ENCODE results near the gene TUBGCP4. TPM values are rescaled to one million over a fixed set of nuclear protein-coding genes. Genes with fewer than 3 reads are reported as not detected.

TUBGCP4 gene
- polyA plus RNA-seq, 1 donor: 13.7 TPM

DNA sequence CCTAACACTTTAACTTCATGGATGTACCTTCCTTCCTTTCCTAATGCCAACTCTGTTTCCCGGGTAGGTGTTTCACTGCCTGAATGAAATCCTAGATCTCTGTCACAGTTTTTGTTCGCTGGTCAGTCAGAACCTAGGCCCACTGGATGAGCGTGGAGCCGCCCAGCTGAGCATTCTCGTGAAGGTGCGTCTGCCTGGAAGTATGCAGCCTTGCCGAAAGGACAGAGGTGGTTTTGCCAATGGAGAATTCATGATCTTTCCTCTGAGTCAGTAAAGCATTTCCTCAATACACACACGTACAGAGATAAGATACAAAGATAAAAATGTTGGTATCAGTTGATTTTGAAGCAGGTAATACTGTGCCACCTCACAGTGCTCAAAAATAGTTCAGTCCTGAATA is 32.7 kb downstream of the TUBGCP4 start:
- DNase-seq: no peak

DNA sequence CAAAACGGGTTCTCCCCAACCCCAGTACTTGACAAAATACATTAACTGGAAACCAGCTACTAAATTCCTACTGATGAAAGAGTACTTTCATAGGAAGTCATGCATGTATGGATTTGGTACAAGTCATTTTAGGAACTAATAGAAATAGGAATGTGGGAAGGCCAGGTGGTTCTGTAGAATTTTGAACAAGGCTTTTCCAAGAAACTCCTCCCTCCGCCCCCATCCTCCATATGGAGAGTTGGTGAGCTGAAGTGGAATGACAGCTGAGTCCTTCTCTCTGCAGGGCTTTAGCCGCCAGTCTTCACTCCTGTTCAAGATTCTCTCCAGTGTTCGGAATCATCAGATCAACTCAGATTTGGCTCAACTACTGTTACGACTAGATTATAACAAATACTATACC is 33.2 kb downstream of the TUBGCP4 start:
- no peak for DNase-seq

DNA sequence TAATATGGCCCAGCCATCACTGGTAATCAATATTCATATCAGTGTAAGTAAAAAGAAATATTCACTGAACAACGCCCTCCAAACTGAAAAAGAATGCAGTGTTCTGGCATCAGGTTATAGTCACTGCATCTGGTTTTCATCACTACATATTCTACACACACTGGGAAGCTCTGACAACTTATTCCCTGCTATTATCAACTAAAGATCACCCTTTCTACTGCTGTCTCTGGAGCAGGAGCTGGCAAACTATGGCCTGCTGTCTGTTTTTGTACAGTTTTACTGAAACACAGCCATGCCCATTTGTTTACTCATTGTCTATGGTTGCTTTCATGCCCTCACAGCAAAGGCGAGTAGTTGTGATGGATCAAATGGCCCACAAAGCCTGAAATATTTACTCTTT is 35.3 kb downstream of the TUBGCP4 start:
- no peak for DNase-seq

DNA sequence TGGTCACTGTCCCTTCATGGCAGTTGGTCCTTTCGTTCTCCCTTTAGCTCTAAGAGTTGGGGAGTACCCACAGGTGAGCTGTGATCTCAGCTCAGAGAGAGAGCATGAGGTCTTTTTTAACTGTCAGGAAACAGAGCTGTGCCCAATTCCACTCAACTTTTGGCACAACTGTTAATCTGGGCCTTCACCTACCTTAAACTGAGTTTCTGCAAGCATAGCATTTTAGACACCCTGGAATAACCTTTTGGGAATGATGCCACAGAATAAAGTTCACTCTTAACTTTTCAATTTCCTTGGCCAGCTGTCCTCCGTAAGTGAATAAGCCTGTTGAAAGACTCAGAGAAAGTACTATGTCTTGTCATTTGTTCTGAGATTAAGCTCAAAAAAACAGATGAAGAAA is 35.9 kb downstream of the TUBGCP4 start:
- DNase-seq: no peak

DNA sequence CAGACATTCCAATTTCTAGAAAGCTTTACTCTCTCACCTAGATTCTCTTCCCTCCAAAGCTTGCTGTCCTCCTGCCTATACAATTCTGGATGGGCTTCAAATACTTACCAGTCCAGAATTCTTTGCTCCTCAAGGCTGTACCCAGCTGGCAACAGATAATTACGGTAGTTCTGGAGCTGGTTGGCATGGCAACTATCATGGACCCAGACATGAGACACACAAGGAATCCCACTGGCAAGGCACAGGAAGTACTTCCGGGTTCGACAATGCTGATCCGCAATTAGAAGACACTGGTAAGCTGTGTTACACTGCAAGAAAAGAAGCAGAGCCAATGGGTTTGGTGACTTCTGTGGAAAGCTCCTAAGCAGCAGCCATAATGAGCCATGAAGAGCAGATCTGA is 37.9 kb downstream of the TUBGCP4 start:
- no peak for DNase-seq

DNA sequence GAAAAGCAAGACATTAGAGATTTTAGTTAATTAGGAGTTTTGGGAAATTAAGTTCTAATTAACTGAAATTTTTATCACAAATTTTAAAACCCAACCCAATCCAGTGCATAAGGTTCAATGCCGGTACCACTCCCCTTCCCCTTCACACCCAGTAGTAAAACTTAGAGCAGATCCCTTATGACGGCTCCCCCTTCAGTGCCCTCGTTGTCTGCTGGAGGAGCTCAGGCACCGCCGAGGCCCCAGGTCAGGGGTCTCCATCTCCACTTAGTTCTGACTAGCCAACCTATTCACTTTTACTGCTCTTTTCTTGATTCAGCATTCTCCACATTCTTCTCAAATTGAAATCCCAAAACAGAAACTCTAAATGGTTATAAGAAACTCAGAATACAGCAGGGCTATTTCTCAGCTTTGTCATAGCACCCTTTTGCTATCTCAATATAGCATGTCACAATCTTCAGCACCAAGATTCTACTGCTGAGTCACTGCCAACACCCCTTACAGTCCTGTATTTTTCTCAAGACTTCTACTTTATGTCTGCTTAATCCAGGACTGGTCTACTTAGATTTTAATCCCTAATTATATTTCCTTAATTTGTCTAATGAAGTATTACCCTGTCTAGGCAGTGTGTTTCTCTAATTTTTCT is 39.8 kb downstream of the TUBGCP4 start:
- no peak for DNase-seq

DNA sequence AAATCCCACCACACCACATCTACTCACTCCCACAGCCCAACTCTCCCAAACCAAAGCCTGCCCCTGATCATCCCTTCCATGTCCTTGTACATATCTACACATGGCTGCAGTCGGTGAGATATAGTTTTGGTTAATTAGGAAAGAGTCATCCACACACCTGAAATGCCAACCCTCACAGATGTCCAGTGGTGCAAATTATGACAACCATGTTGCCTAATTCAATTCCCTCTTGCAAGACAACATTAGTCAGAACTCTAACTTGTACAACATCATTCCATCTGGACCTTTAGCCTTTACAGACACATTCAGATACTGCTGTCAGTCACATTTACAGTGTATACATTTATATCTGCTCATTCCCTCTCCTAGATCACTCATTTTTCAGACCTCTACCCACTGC is 41.2 kb downstream of the TUBGCP4 start:
- DNase-seq: no peak

DNA sequence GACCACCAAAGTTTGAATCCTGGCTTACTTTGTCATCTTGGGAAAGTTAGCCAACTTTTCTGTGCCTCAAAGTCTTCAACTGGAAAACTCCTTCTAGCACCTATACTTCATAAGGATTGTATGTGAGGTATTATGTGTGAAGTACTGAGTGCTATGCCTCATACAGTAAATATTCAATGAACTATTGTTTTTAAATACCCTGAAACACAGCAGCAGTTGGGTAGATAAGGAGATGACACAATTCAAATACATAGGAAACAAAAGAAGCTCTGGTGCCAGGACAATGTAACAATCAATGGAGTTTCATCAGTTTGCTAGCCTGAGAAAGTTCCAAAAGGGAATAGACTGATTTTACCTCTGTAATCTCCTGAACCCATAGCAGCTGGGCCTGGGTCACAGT is 43.3 kb downstream of the TUBGCP4 start:
- no peak for DNase-seq

DNA sequence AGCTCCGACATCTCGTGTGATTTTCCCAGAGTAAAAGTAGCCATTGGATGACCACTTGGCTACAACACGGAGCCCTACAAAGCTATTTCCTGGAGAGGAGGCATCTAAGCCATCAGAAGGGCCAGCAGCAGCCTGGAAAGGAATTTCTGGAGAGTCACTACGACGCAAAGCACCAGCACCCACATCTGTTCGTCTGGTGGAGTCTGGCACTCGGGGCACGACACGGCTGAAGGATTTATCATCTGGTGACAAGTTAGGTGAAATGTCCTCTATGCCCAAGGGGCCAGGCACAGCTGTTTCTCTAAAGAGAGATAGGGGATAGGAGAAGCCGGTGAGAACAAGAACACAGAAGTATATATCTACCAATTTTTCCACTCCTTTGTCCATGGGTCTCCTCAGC is 49.5 kb downstream of the TUBGCP4 start:
- DNase-seq: no peak

DNA sequence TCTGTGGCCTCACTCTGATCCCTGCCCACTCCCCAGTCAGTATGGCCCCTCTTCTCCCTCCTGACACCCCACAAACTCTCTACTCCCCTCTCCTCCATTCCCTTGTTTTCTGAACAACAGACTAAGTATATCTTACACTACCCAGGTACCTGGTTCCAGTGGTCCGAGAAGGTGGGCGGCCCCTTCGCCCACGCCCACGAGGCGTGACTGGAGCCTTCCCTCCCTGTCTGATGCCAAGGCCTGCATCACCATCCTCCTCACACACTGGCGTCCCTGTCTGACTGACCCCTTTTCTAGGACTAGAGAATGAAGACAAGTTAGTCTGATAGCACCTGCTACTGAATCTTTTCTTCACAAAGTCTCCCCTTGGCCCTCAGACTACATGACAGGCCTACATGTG is 50.0 kb downstream of the TUBGCP4 start:
- DNase-seq: no peak

DNA sequence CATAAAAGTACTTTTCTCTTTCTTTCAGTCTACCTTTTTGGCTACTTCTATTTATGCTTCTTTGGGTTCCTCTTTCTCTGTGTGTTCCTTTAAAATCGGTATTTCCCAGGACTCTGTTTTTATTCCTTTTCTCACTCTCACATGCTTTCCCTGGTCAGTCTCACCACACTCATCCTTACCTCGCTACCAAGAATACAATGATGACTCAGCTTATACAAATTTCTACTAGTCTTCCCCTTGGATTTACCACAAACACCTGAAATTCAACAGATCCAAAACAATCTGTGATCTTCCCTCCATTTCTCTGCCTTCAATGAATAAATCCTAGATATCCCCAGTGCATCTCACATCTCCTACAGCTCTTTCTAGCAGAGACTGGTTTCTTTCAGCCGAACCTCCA is 52.9 kb downstream of the TUBGCP4 start:
- no peak for DNase-seq

DNA sequence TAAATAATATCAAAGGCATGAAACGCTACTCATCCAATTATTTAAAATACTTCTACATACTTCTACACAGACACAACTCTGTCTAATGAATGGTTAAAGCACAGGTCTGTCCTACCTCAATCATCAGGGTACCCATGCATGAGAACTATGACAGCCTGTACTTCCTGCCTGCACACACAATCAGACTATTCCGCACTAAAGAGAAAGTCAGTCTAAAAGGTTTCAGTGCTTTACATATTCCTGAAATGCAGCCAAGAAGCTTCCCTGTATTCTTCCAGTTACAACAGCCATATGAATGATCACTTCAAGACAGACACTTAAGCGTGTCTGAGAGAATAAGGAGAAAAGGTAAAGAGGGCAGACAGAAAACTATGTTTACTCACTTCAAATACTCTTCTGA is 58.8 kb downstream of the TUBGCP4 start:
- peak; percentile 5 for DNase-seq

DNA sequence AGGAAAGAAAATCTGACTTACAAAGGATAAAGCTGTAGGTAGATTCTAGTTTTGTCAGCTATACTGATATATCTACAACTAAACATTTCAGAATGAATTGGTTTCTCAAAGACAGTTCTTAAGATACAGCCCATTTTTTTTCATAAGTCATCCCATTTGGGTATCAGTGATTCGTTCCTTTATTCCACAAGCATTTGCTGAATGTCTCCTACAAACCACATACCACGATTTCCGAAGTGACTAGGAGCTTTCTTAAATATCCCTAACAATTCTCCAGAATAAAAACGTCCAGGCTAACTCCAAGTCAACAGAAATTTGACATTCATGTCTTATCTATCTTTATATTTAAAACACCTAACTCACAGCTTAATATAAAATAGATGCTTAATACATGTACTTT is 62.3 kb downstream of the TUBGCP4 start:
- no peak for DNase-seq

DNA sequence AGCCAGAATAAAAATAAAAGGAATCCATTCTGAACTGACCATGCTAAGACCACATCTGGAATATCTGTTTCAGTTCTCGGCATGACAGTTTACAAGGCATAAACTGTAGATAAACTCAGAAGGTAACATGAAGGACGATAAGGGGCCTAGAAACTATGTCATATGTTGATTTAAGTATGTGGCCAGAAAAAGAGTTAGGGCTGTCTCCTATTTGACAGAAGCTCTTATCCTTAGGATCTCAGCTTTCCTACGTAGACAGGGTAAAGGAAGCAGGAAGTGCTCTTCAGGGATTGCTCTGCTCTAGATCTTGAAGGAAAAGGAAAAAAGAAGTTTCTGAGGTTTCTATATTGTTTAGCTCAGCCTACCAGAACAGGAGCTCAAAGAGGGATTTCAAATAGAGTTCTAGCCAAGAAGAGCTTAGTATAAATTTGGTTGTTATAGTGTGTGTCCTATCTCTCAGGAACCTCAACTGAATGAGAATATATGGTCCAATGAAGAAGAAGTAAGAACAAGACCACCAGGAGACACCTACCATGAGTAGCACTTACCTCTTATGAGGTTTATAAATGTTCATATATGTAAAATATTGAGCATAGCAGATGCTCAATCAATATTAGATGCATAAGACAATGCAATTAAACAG is 62.9 kb downstream of the TUBGCP4 start:
- no peak for DNase-seq

DNA sequence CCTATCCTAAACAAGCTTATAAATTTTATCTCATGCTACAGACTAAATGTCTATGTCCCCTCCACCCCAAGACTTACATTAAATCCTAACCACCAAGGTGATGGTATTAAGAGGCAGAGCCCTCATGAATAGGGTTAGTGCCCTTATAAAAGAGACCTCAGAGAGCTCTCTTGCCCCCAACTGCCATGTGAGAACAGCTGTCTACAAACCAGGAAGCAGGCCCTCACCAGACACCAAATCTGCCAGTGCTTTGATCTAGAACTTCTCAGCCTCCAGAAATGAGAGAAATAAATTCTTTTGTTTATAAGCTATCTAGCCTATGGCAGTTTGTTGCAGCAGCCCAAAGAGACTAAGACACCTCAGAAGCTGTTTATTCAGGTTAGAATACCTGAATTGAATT is 63.5 kb downstream of the TUBGCP4 start:
- DNase-seq: no peak

DNA sequence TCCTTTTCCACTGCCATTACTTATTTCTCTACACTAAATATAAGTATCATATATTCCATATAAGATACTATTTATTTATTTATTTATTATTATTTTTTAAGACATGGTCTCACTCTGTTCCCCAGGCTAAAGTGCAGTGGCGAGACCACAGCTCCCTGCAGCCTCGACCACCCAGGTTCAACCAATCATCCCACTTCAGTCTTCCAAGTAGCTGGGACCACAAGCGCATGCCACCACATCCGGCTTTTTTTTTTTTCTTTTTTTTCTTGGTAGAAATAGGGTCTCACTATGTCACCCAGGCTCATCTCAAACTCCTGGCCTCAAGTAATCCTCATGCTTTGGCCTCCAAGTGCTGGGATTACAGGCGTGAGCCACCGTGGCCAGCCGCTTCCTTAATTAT is 65.5 kb downstream of the TUBGCP4 start:
- DNase-seq: no peak

DNA sequence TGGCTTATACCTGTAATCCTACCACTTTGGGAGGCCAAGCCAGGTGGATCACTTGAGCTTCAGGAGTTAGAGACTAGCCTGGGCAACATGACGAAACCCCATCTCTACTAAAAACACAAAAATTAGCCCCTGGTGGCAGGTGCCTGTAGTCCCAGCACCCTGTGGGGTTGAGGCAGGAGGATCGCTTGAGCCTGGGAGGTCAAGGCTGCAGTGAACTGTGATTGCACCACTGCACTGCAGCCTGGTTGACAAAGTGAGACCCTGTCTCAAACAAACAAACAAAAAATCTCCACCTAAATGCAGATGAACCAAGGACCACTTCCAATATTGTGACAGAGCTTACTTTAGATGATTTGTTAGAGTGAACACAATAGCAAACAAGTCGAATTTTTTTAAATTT is 68.4 kb downstream of the TUBGCP4 start:
- DNase-seq: no peak

DNA sequence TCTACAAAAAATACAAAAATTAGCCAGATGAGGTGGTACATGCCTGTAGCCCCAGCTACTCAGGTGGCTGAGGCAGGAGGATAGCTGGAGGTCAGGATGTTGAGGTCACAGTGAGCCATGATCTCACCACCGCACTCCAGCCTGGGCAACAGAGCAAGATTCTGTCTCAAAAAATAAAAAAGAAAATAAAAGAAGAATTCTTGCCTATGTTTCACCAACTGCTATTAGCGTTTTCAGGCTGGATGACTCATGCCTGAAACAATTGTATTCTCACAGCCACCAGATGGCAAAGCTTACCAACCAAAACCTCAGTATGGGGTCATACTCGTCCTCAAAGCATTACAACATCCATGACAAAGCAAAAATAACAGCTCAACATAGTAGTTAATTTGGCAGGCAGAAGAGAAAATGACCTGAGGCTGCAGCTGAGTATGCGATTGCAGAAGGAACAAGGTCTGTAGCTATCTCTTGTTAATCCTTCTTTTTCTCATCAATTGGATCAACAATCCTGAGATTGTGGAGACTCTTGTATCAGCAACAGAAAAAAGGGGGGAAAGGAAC is 69.9 kb downstream of the TUBGCP4 start:
- DNase-seq: peak; percentile 41

DNA sequence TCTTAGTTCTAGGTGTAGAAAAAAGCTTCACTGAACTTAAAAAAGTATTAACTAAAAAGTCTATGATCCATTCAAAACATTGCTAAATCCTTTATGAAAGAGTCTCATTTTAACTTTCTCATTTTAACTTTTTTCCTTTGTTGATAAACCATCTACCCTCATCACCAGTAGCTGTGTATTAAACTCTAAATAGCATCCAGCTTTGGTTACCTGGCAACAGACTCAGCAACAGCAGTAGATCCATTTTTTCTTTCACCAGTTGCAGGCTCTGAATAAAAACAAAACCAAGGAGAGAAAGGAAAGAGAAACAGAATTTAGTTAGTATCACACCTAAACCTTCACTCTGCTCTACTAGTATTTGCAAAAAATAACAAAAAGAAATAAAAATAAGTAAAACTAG is 70.4 kb downstream of the TUBGCP4 start:
- no peak for DNase-seq

DNA sequence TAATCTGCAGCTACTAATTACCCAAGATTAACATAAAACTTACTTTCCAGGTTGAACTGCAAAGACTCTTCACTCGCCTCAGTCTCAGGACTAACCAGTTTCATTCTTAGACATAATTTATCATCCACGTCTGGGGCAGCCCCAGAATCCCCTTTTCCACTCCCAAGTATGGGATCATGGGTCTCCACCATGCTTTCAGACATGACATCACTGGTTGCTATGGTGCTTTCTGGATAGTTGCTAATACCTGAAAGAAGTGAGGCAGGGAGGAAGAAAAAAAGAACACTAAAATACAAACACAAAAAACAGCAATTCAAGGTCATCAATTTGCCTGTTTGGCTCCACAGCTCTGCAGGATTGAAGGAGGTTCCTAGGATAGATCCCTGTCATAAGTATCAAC is 75.4 kb downstream of the TUBGCP4 start:
- no peak for DNase-seq

DNA sequence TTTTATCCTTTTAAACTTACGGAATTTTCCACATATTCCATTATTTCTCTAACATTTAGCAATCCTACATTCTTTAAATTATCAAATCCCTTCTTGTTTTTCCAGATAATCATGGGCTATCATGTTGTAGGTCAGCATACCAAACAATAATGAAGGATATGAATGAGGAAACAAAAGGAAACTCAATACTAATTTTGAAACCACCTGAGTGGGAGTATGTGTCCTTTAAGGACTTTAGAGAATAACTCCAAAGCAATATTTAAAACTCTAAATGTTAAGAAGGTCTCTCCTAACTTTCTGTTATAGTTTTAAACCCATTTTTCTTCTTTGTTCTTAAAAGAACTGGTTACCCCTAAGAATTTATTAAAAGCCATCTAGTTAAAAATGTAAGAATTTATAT is 79.1 kb downstream of the TUBGCP4 start:
- no peak for DNase-seq
